ENCODE results near the gene PODXL2.

DNA sequence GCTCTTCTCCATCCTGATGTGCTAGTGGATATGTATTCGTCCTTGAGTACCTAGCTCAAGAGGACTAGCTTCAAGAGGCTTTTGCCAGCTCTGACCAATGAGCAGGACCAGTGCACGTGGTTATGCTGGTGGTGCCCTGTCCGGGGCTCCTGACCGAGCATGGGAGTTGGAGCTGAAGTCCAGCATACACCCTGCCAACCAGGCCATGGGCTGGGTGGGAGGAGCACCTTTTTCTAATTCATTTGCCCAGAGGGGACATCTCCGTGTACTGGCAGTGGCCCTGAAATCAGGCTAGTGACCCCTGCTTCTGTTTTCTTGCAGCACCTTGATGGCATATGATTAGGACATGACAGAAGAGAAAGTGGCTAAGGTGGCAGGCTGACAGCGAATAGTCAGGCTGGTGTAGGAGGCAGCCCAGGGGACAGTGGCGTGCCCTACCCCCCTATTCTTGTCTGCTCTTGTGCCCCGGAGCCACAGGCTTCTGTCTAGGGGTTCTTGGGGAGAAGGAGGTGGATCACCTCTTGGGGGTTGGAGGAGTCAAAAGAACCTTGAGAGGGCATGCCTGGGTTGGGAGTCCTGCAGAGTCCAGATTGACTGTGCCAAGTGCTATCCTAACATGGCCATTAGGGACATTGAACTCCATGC is 16.5 kb downstream of the PODXL2 start:
- TF ChIP-seq POLR2AphosphoS5 (IDR thresholded peaks at IDR 0.05; ENCODE audit: low read depth, low read length) (no peak), POLR2A (IDR thresholded peaks at IDR 0.05; ENCODE audit: low read depth, low read length) (no peak), TAF1 (IDR thresholded peaks at IDR 0.05; ENCODE audit: borderline replicate concordance, low read depth, low read length) (no peak)
